Breast epithelium (tissue), 3 donors: ENCODE results near the gene GNAZ.

Source experiments
- CTCF ChIP-seq, 3 donors: fragments of 450-650 bp; IDR thresholded peaks; one replicate each; pipeline ENCODE4 v1.5.1; 2016 to 2017; ENCODE audit warnings: antibody characterized with exemption in 3 of 3, mild to moderate bottlenecking in 3 of 3, moderate library complexity in 3 of 3
- POLR2A ChIP-seq: fragments of 450-650 bp; IDR thresholded peaks from one replicate; pipeline ENCODE4 v1.6.1; 2016; ENCODE audit warnings: antibody characterized with exemption, mild to moderate bottlenecking, moderate library complexity

GRCh38 chr22:23069502-23070357 lies 589 bp upstream of the GNAZ start:
- TF ChIP-seq POLR2A (no peak), CTCF (IDR thresholded peaks at IDR 0.05) (no peak)
